ENCODE results near the gene MACF1. TPM values are rescaled to one million over a fixed set of nuclear protein-coding genes. Genes with fewer than 3 reads are reported as not detected.

The MACF1 gene
- total RNA-seq, 1 experiment from 2014 or later = 190 TPM

- no peaks in the 10 kb centered on the region for H3K23me2 ChIP-seq (ENCODE audit: insufficient read length, low read depth, low read length, poor library complexity, severe bottlenecking)
- H2BK20ac ChIP-seq (ENCODE audit: low read depth, low read length, poor library complexity, severe bottlenecking) = no peak overlapping the region
- H3K9me3 Mint-ChIP-seq = peaks cover 0 to 3% of the 10 kb centered on the region in 2 experiments; a peak in 2 of 5 replicates
- no peak overlapping the region for H4K91ac ChIP-seq (ENCODE audit: insufficient read length, low read depth, low read length)
- H4K8ac ChIP-seq (replicated peaks; ENCODE audit: insufficient read length, low read depth, low read length) = no peak overlapping the region
- H4K20me1 ChIP-seq (ENCODE audit: control insufficient read depth, insufficient read depth, insufficient read length) = no peaks in the 10 kb centered on the region
- peaks cover 9% of the 10 kb centered on the region; the same call in 1 of the 2 replicates for H3K4me1 ChIP-seq (ENCODE audit: insufficient read depth, low read length)
- H3K14ac ChIP-seq (ENCODE audit: insufficient read depth, low read length) = no peak overlapping the region
- no peaks in the 10 kb centered on the region for H3K79me1 ChIP-seq (ENCODE audit: insufficient read depth, low read depth, low read length, poor library complexity, severe bottlenecking)
- H3T11ph ChIP-seq (ENCODE audit: low read length) = no peak overlapping the region
- no peak overlapping the region for H2BK15ac ChIP-seq (ENCODE audit: low read depth, low read length)
- peaks cover 6 to 9% (median 8%) of the 10 kb centered on the region in 3 experiments for H3K36me3 Mint-ChIP-seq (ENCODE audit: insufficient read depth in 1 of 3, low read depth in 3 of 3)
- peaks cover 43 to 52% of the 10 kb centered on the region in 2 experiments for H3K4me1 Mint-ChIP-seq
- H2BK12ac ChIP-seq (ENCODE audit: insufficient read length, low read depth, low read length) = no peak overlapping the region
- H3K79me2 ChIP-seq (ENCODE audit: insufficient read depth, low read length) = peaks cover 23% of the 10 kb centered on the region
- H2AK5ac ChIP-seq (ENCODE audit: insufficient read length, low read length) = no peak overlapping the region
- no peaks in the 10 kb centered on the region for H3K27me3 ChIP-seq (ENCODE audit: insufficient read depth, low read length)
- H3K4ac ChIP-seq (ENCODE audit: low read depth, low read length) = no peak overlapping the region
- DNase-seq = no peak
- no peak overlapping the region for H2AFZ ChIP-seq (ENCODE audit: low read length)
- no peak overlapping the region for H3K4me2 ChIP-seq (ENCODE audit: insufficient read depth, insufficient read length, low read length)
- H3K4me3 Mint-ChIP-seq = no peak overlapping the region
- H4K5ac ChIP-seq (ENCODE audit: insufficient read length, low read depth, low read length) = no peak overlapping the region
- H3K23ac ChIP-seq (ENCODE audit: insufficient read length, low read depth, low read length) = no peak overlapping the region
- no peaks in the 10 kb centered on the region for H3K27me3 Mint-ChIP-seq (ENCODE audit: low read depth)
- TF ChIP-seq, protein P1, sequence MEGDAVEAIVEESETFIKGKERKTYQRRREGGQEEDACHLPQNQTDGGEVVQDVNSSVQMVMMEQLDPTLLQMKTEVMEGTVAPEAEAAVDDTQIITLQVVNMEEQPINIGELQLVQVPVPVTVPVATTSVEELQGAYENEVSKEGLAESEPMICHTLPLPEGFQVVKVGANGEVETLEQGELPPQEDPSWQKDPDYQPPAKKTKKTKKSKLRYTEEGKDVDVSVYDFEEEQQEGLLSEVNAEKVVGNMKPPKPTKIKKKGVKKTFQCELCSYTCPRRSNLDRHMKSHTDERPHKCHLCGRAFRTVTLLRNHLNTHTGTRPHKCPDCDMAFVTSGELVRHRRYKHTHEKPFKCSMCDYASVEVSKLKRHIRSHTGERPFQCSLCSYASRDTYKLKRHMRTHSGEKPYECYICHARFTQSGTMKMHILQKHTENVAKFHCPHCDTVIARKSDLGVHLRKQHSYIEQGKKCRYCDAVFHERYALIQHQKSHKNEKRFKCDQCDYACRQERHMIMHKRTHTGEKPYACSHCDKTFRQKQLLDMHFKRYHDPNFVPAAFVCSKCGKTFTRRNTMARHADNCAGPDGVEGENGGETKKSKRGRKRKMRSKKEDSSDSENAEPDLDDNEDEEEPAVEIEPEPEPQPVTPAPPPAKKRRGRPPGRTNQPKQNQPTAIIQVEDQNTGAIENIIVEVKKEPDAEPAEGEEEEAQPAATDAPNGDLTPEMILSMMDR (conservative IDR thresholded peaks at IDR 0.05) = no peak
- no peaks in the 10 kb centered on the region for H3K9me3 ChIP-seq (ENCODE audit: control insufficient read depth, low read depth, low read length)
- H3K56ac ChIP-seq (ENCODE audit: insufficient read length, low read depth, low read length) = no peak overlapping the region
- H3K18ac ChIP-seq (ENCODE audit: insufficient read length, low read depth, low read length) = no peak overlapping the region
- H3K27ac Mint-ChIP-seq = peak overlapping the region in 1 of 3 experiments; percentile 30; a peak in 1 of 7 replicates
- H2BK120ac ChIP-seq (ENCODE audit: low read depth, low read length, poor library complexity, severe bottlenecking) = no peak overlapping the region
- no peak overlapping the region for H3K9ac ChIP-seq (ENCODE audit: extremely low read depth, insufficient read length, low read length)
- no peak overlapping the region for H3K27ac ChIP-seq (ENCODE audit: insufficient read length, low read depth, low read length)
- no CpG with 5 or more reads among the region's 2 CpGs for WGBS (ENCODE audit: extremely low coverage, insufficient read length, low lambda C conversion rate)
- H2BK5ac ChIP-seq (ENCODE audit: insufficient read length, low read length) = no peak overlapping the region
These were observed 21.7 kb upstream of the MACF1 start for GRCh38 chr1:39182804-39183203.
